Inflammatory macrophage (primary cell): ENCODE data around the gene NCAPG2.

Experiments
- DNase-seq, 2 donors: peaks; one replicate each; pipeline ENCODE4 v3.0.0-alpha.2; 2020 to 2022
- total RNA-seq, 18 experiments: gene quantifications; one replicate each; lab custom pipeline; 2026; ENCODE audit warnings: mixed read lengths in 6 of 18, inconsistent platforms in 2 of 18; lab: John Stamatoyannopoulos, UW

Gene NCAPG2
- total RNA-seq: 18.1 to 65.6 (median 40.2) reads per million in 18 experiments

GRCh38 chr7:158704524-158705233 lies at the start of gene NCAPG2:
Gene NCAPG2, minus strand, starts transcription at chr7:158704804. Its CDS starts 2,905 bp downstream, at chr7:158701899.
- peak; percentile 99 to 100 for DNase-seq

GRCh38 chr7:158753900-158754299 lies 49.3 kb upstream of the NCAPG2 start:
- no peak for DNase-seq

- DNase-seq: no peak
These were observed 47.1 kb upstream of the NCAPG2 start for GRCh38 chr7:158751751-158752150.

GRCh38 chr7:158751199-158751598 lies 46.6 kb upstream of the NCAPG2 start:
- DNase-seq: no peak

GRCh38 chr7:158750702-158751101 lies 46.1 kb upstream of the NCAPG2 start:
- no peak for DNase-seq

- DNase-seq: no peak
These were observed 44.8 kb upstream of the NCAPG2 start for GRCh38 chr7:158749396-158749795.

GRCh38 chr7:158748335-158748734 lies 43.7 kb upstream of the NCAPG2 start:
- no peak for DNase-seq

- DNase-seq: no peak
These were observed 42.8 kb upstream of the NCAPG2 start for GRCh38 chr7:158747408-158747807.

- DNase-seq: no peak
These were observed 42.4 kb upstream of the NCAPG2 start for GRCh38 chr7:158746957-158747356.

GRCh38 chr7:158745057-158745715 lies 40.6 kb upstream of the NCAPG2 start:
- DNase-seq: no peak

GRCh38 chr7:158744070-158744469 lies 39.5 kb upstream of the NCAPG2 start:
- DNase-seq: no peak

GRCh38 chr7:158743219-158743618 lies 38.6 kb upstream of the NCAPG2 start:
- no peak for DNase-seq

- no peak for DNase-seq
These were observed 37.6 kb upstream of the NCAPG2 start for GRCh38 chr7:158742065-158742821.

- DNase-seq: no peak
These were observed 36.7 kb upstream of the NCAPG2 start for GRCh38 chr7:158741294-158741666.

GRCh38 chr7:158740657-158741293 lies 36.2 kb upstream of the NCAPG2 start:
- no peak for DNase-seq

GRCh38 chr7:158740013-158740656 lies 35.5 kb upstream of the NCAPG2 start:
- peak; percentile 62 to 74 for DNase-seq

- no peak for DNase-seq
These were observed 34.2 kb upstream of the NCAPG2 start for GRCh38 chr7:158738841-158739240.

GRCh38 chr7:158737064-158737695 lies 32.6 kb upstream of the NCAPG2 start:
- DNase-seq: no peak

GRCh38 chr7:158735935-158736334 lies 31.3 kb upstream of the NCAPG2 start:
- no peak for DNase-seq

- peak; percentile 72 to 79 for DNase-seq
These were observed 30.3 kb upstream of the NCAPG2 start for GRCh38 chr7:158734861-158735260.

- DNase-seq: no peak
These were observed 29.3 kb upstream of the NCAPG2 start for GRCh38 chr7:158733775-158734494.

- DNase-seq: no peak
These were observed 28.6 kb upstream of the NCAPG2 start for GRCh38 chr7:158733220-158733519.
